Mesothelial cell of epicardium (in vitro differentiated cells): ENCODE results near the gene SCFD2. TPM values are rescaled to one million over a fixed set of nuclear protein-coding genes. Genes with fewer than 3 reads are reported as not detected.

Experiments
- DNase-seq, 2 experiments: peaks; one replicate each; pipeline ENCODE4 v3.0.0; 2021; ENCODE audit warnings: low spot score in 2 of 2; ENCODE audit not compliant: unreplicated experiment in 2 of 2
- H3K27ac Mint-ChIP-seq: 2 replicates; pipeline ENCODE4 v1.8.0; 2021; ENCODE audit warnings: mixed read lengths
- H3K27me3 Mint-ChIP-seq: 2 replicates; pipeline ENCODE4 v1.8.0; 2021; ENCODE audit warnings: low read depth, mixed read lengths
- H3K36me3 Mint-ChIP-seq: 2 replicates; pipeline ENCODE4 v1.8.0; 2021; ENCODE audit warnings: mixed read lengths
- H3K4me1 Mint-ChIP-seq: 2 replicates; pipeline ENCODE4 v1.8.0; 2021; ENCODE audit warnings: mixed read lengths
- H3K4me3 Mint-ChIP-seq: 2 replicates; pipeline ENCODE4 v1.8.0; 2021; ENCODE audit warnings: mild to moderate bottlenecking, moderate library complexity, mixed read lengths
- H3K9me3 Mint-ChIP-seq: 2 replicates; pipeline ENCODE4 v1.8.0; 2021; ENCODE audit warnings: mixed read lengths
- total RNA-seq: library from RNA; stranded (reverse); gene quantifications from 3 replicates; pipeline ENCODE4 v1.2.1, GENCODE V29; 2021
- TF ChIP-seq, protein P1 (sequence below): fragments of 200-600 bp; sonication (generic); IDR thresholded peaks from one replicate; pipeline ENCODE4 v1.5.0; 2021; ENCODE audit warnings: antibody characterized with exemption; ENCODE audit not compliant: unreplicated experiment

The SCFD2 gene
- total RNA-seq, 1 donor from 2014 or later, result 15.6 TPM

DNA sequence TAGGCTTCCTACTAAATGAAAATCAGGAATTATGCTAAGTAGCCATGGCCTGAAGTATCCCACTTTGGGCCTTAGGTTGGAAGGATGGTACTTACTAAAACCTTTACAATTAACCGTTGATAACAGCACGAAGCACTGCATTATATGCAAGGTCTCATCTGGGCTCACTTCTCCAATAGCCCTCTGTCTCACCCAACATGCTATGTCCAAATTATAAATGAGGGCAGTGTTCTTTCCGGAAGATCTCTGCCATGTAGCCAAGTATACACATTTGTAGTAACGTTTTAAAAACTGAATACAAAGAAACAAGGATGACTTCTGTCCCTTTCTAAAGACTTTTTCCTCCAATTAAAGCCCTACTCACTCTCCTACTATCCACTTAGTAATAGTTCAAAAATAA lies 51.6 kb downstream of the SCFD2 start:
- Mint-ChIP-seq H3K4me3 (no peak overlapping the region), H3K27ac (no peak overlapping the region)

DNA sequence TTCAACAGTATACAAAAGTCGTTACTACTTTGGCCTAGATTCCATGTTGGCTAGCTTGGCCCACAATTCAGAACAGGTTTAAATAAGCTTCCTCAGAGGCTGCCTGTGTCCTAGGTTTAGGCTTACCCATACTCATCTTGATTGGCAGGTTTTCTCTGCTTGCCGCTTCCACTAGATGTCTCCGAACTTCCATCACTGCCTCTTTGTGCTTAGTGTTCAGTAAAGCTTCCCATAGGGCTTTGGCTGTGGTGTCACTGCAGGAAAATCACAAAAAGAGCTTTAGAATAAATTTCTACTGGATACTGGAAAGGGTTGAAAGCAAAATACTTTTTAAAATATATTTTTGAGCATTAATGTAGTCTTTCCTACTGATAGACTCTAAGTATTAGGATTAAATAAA lies 52.4 kb downstream of the SCFD2 start:
- H3K4me1 Mint-ChIP-seq, result peaks cover 14% of the 10 kb centered on the region
- DNase-seq, result no peak
- H3K27ac Mint-ChIP-seq, result no peak overlapping the region
- TF ChIP-seq, protein P1, sequence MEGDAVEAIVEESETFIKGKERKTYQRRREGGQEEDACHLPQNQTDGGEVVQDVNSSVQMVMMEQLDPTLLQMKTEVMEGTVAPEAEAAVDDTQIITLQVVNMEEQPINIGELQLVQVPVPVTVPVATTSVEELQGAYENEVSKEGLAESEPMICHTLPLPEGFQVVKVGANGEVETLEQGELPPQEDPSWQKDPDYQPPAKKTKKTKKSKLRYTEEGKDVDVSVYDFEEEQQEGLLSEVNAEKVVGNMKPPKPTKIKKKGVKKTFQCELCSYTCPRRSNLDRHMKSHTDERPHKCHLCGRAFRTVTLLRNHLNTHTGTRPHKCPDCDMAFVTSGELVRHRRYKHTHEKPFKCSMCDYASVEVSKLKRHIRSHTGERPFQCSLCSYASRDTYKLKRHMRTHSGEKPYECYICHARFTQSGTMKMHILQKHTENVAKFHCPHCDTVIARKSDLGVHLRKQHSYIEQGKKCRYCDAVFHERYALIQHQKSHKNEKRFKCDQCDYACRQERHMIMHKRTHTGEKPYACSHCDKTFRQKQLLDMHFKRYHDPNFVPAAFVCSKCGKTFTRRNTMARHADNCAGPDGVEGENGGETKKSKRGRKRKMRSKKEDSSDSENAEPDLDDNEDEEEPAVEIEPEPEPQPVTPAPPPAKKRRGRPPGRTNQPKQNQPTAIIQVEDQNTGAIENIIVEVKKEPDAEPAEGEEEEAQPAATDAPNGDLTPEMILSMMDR, result no peak
- no peaks in the 10 kb centered on the region for H3K27me3 Mint-ChIP-seq
- H3K9me3 Mint-ChIP-seq, result no peaks in the 10 kb centered on the region
- H3K4me3 Mint-ChIP-seq, result no peak overlapping the region
- no peaks in the 10 kb centered on the region for H3K36me3 Mint-ChIP-seq

More for the DNA sequence above, 51.6 kb downstream of the SCFD2 start:
- DNase-seq, result no peak
- no peaks in the 10 kb centered on the region for H3K27me3 Mint-ChIP-seq
- peaks cover 17% of the 10 kb centered on the region for H3K4me1 Mint-ChIP-seq
- H3K9me3 Mint-ChIP-seq, result no peaks in the 10 kb centered on the region
- no peaks in the 10 kb centered on the region for H3K36me3 Mint-ChIP-seq
- TF ChIP-seq, protein P1, result no peak

DNA sequence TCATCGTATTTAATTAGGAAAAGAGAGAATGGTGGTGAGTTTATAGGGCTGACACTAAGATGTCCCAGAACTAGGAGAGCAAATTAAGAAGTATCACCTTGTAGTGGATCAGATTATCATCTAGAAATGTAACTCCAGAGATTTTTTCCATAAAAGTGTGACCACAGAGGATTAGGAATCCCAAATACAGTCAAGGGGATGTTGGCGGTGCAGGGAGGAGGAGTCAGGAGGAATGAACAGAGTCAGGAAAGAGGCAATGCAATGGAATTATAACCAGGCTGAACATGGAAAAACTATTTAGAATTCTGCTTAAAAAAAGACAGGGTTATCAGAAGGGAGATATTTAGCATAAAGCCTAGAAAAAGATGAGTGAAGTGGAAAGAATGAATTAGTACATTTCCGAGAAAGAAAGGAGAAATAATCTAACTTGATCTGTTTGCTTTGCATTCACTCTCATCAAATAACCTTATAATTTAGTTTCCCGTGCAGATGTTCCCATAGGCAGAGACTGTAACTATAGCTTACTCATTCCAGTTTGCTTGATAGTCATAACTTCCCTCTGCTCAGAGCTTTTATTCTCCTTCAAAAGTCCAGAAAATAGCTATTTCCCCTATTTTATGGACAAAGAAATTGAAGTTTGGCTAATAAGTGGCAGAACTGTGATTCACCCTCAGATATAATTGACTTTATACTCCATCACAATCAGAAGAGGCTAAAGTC lies 56.4 kb downstream of the SCFD2 start:
- Mint-ChIP-seq H3K9me3 (peaks cover 4% of the 10 kb centered on the region), H3K4me1 (no peaks in the 10 kb centered on the region), H3K27ac (no peak overlapping the region), H3K27me3 (no peaks in the 10 kb centered on the region), H3K36me3 (peaks cover 6% of the 10 kb centered on the region), H3K4me3 (no peak overlapping the region)
- no peak for DNase-seq
- TF ChIP-seq, protein P1, result no peak

DNA sequence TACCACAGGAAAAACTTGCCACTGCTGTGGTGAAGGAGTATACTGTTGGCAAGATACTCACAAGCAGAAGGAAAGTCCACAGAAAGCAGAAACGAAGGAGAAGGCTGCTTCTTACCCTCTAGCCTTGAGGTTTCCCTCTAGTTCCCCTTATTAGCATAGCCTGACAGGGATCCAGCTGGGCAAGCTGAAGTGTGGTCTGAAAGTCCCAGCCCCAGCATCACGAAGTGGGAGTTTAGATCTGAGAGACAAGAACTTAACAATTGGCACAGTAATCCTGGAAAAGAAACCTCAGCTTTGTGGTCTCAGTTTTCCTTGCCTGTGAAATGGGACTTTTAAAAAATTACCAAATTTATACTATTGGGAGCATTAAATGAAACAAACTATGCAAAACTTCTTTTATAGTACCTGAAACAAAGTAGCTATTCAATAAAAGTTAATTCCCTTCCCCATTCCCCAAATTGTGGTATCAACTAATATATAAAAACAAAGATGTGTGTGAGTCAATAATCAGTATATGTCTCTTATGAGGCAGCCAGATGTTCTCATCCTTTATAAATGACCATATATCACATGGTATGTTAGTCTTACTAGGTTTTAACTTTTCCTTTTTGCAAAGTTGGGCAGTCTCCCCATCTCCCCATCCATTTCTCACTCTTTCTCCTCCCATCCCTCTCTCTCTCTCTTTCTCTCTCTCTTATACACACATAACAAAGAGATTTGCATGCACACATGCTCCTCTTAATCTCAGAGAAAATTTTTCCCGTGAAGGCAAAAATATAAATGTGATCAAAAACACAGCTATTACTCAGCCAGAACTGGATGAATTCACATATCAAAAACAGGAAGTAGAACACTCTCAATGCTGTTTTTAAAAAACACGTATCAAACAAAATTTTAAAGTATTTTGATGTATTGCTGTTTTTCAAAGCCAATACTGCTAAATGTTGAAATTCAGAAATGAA lies 57.8 kb downstream of the SCFD2 start:
- Mint-ChIP-seq H3K36me3 (peaks cover 12% of the 10 kb centered on the region), H3K27ac (no peak overlapping the region), H3K27me3 (no peaks in the 10 kb centered on the region), H3K4me3 (no peak overlapping the region), H3K9me3 (peaks cover 12% of the 10 kb centered on the region), H3K4me1 (no peaks in the 10 kb centered on the region)
- TF ChIP-seq, protein P1, result no peak
- no peak for DNase-seq

DNA sequence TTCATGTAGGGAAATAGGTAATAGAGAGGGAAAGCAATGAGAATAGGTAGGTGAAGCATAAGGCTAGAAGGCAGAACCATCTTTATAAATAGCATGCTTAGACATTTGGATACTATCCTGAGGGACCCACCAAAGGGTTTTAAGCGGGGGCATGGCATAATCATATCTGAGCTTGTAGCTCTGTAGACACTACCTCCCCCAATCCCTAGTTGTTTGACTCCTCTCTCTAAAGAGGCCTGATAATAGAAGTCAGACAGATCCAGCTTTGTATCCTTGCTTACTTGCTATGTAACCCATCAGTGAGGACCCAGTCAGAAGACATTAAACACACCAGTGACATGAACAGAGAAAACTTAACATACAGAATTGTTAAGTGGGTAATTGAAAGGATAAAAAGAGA lies 58.7 kb downstream of the SCFD2 start:
- no peak for DNase-seq
- H3K4me3 Mint-ChIP-seq, result no peak overlapping the region
- no peaks in the 10 kb centered on the region for H3K4me1 Mint-ChIP-seq
- peaks cover 14% of the 10 kb centered on the region for H3K9me3 Mint-ChIP-seq
- no peak overlapping the region for H3K27ac Mint-ChIP-seq
- TF ChIP-seq, protein P1, result no peak
- H3K36me3 Mint-ChIP-seq, result peaks cover 13% of the 10 kb centered on the region
- no peaks in the 10 kb centered on the region for H3K27me3 Mint-ChIP-seq
